AG10803 (cell line): ENCODE results near the gene TFPI.
"Not testable (repeated sequence)": the region's sequence is repeated elsewhere in the genome, so short reads cannot be mapped to it uniquely, and the experiment has no call there.

ENCODE experiments used
- DNase-seq: peaks from one replicate; pipeline ENCODE4 v3.0.0; 2010; ENCODE audit warnings: low read depth
- H3K4me3 ChIP-seq: 2 replicates; pipeline ENCODE4 v1.5.1; 2011; ENCODE audit warnings: mild to moderate bottlenecking, low read length, control low read depth
- CTCF ChIP-seq: conservative IDR thresholded peaks from 2 replicates; pipeline ENCODE4 v1.5.1; 2011; ENCODE audit warnings: mild to moderate bottlenecking, low read length, control low read depth, inconsistent platforms

The TFPI gene

GRCh38 chr2:187573722-187574121 lies 19.5 kb upstream of the TFPI start:
- TF ChIP-seq CTCF: no peak
- H3K4me3 ChIP-seq: no peak overlapping the region
- no peak for DNase-seq

GRCh38 chr2:187571996-187572395 lies 17.8 kb upstream of the TFPI start:
- DNase-seq, H3K4me3 ChIP-seq: not testable (repeated sequence)

GRCh38 chr2:187569571-187569970 lies 15.3 kb upstream of the TFPI start:
- no peak for DNase-seq
- no peak overlapping the region for H3K4me3 ChIP-seq
- TF ChIP-seq CTCF: no peak

GRCh38 chr2:187569042-187569441 lies 14.8 kb upstream of the TFPI start:
- no peak overlapping the region for H3K4me3 ChIP-seq
- no peak for DNase-seq
- no peak for TF ChIP-seq CTCF

GRCh38 chr2:187567126-187567525 lies 12.9 kb upstream of the TFPI start:
- peak; percentile 76 for DNase-seq

GRCh38 chr2:187566712-187567111 lies 12.5 kb upstream of the TFPI start:
- TF ChIP-seq CTCF: no peak
- no peak overlapping the region for H3K4me3 ChIP-seq
- DNase-seq: no peak

More at GRCh38 chr2:187567126-187567525, 12.9 kb upstream of the TFPI start:
- TF ChIP-seq CTCF: no peak
- H3K4me3 ChIP-seq: no peak overlapping the region

- TF ChIP-seq CTCF: no peak
- no peak for DNase-seq
- H3K4me3 ChIP-seq: no peak overlapping the region
Measured at GRCh38 chr2:187566266-187566665, 12.0 kb upstream of the TFPI start.

GRCh38 chr2:187565618-187566017 lies 11.4 kb upstream of the TFPI start:
- H3K4me3 ChIP-seq, DNase-seq: not testable (repeated sequence)

- not testable (repeated sequence) for H3K4me3 ChIP-seq, DNase-seq
Measured at GRCh38 chr2:187556493-187556892, 2.3 kb upstream of the TFPI start.
